Ishikawa (cell line): ENCODE results near the gene DOC2A.
A peak's percentile ranks its signal among the peaks of the same experiment; 100 is the strongest.

Experiments used
- CEBPB ChIP-seq: IDR thresholded peaks from 2 replicates; pipeline ENCODE4 v1.6.1; 2012
- EGR1 ChIP-seq: IDR thresholded peaks from 2 replicates; pipeline ENCODE4 v1.6.1; 2012
- EP300 ChIP-seq: IDR thresholded peaks from 2 replicates; pipeline ENCODE4 v1.6.1; 2012; ENCODE audit warnings: borderline replicate concordance
- RAD21 ChIP-seq: IDR thresholded peaks from 2 replicates; pipeline ENCODE4 v1.6.1; 2012; ENCODE audit warnings: low read depth
- USF1 ChIP-seq: IDR thresholded peaks from 2 replicates; pipeline ENCODE4 v1.6.1; 2012
- YY1 ChIP-seq: IDR thresholded peaks from 2 replicates; pipeline ENCODE4 v1.6.1; 2012; ENCODE audit warnings: low read depth
- TF ChIP-seq, protein P1 (sequence below): IDR thresholded peaks from 2 replicates; pipeline ENCODE4 v1.6.1; 2012; ENCODE audit warnings: low read depth, mild to moderate bottlenecking

GRCh38 chr16:30041841-30042240, 31.0 kb upstream of the DOC2A start:
- peak; percentile 49 for TF ChIP-seq RAD21
- no peak for TF ChIP-seq CEBPB
- no peak for TF ChIP-seq EGR1
- TF ChIP-seq, protein P1, sequence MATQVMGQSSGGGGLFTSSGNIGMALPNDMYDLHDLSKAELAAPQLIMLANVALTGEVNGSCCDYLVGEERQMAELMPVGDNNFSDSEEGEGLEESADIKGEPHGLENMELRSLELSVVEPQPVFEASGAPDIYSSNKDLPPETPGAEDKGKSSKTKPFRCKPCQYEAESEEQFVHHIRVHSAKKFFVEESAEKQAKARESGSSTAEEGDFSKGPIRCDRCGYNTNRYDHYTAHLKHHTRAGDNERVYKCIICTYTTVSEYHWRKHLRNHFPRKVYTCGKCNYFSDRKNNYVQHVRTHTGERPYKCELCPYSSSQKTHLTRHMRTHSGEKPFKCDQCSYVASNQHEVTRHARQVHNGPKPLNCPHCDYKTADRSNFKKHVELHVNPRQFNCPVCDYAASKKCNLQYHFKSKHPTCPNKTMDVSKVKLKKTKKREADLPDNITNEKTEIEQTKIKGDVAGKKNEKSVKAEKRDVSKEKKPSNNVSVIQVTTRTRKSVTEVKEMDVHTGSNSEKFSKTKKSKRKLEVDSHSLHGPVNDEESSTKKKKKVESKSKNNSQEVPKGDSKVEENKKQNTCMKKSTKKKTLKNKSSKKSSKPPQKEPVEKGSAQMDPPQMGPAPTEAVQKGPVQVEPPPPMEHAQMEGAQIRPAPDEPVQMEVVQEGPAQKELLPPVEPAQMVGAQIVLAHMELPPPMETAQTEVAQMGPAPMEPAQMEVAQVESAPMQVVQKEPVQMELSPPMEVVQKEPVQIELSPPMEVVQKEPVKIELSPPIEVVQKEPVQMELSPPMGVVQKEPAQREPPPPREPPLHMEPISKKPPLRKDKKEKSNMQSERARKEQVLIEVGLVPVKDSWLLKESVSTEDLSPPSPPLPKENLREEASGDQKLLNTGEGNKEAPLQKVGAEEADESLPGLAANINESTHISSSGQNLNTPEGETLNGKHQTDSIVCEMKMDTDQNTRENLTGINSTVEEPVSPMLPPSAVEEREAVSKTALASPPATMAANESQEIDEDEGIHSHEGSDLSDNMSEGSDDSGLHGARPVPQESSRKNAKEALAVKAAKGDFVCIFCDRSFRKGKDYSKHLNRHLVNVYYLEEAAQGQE: no peak
- TF ChIP-seq YY1: no peak
- TF ChIP-seq USF1: no peak
- no peak for TF ChIP-seq EP300
